GM19240 (cell line): ENCODE results near the gene CEMP1.
"Not testable (repeated sequence)": the region's sequence is repeated elsewhere in the genome, so short reads cannot be mapped to it uniquely, and the experiment has no call there.

Experiments
- DNase-seq: peaks from one replicate; pipeline ENCODE4 v3.0.0; 2011; ENCODE audit warnings: low spot score; ENCODE audit not compliant: insufficient read length

The CEMP1 gene

GRCh38 chr16:2531371-2531695 is at the start of gene CEMP1:
TSS of gene CEMP1 (minus strand) at chr16:2531408. CDS start at chr16:2531073, 335 bp downstream.
- no peak for DNase-seq

GRCh38 chr16:2580818-2581217 is 49.6 kb upstream of the CEMP1 start:
- DNase-seq = not testable (repeated sequence)

GRCh38 chr16:2580143-2580542 is 48.9 kb upstream of the CEMP1 start:
- not testable (repeated sequence) for DNase-seq

- not testable (repeated sequence) for DNase-seq
These were observed 47.7 kb upstream of the CEMP1 start for GRCh38 chr16:2578905-2579304.

GRCh38 chr16:2577044-2577443 is 45.8 kb upstream of the CEMP1 start:
- not testable (repeated sequence) for DNase-seq

- DNase-seq = not testable (repeated sequence)
These were observed 44.6 kb upstream of the CEMP1 start for GRCh38 chr16:2575839-2576238.

- DNase-seq = not testable (repeated sequence)
These were observed 41.5 kb upstream of the CEMP1 start for GRCh38 chr16:2572704-2573103.

- DNase-seq = not testable (repeated sequence)
These were observed 37.4 kb upstream of the CEMP1 start for GRCh38 chr16:2568573-2568972.

GRCh38 chr16:2567506-2567905 is 36.3 kb upstream of the CEMP1 start:
- not testable (repeated sequence) for DNase-seq

GRCh38 chr16:2560798-2561133 is 29.6 kb upstream of the CEMP1 start:
- not testable (repeated sequence) for DNase-seq

- DNase-seq = not testable (repeated sequence)
These were observed 29.1 kb upstream of the CEMP1 start for GRCh38 chr16:2560131-2560797.

- not testable (repeated sequence) for DNase-seq
These were observed 25.9 kb upstream of the CEMP1 start for GRCh38 chr16:2557150-2557549.

GRCh38 chr16:2554709-2555425 is 23.7 kb upstream of the CEMP1 start:
- not testable (repeated sequence) for DNase-seq

GRCh38 chr16:2551420-2551889 is 20.2 kb upstream of the CEMP1 start:
- DNase-seq = not testable (repeated sequence)

GRCh38 chr16:2550283-2550878 is 19.2 kb upstream of the CEMP1 start:
- not testable (repeated sequence) for DNase-seq

GRCh38 chr16:2543771-2544170 is 12.6 kb upstream of the CEMP1 start:
- DNase-seq = not testable (repeated sequence)

- DNase-seq = not testable (repeated sequence)
These were observed 10.2 kb upstream of the CEMP1 start for GRCh38 chr16:2541409-2541808.

GRCh38 chr16:2540912-2541311 is 9.7 kb upstream of the CEMP1 start:
- DNase-seq = not testable (repeated sequence)

GRCh38 chr16:2539845-2540458 is 8.7 kb upstream of the CEMP1 start:
- DNase-seq = not testable (repeated sequence)

- not testable (repeated sequence) for DNase-seq
These were observed 8.1 kb upstream of the CEMP1 start for GRCh38 chr16:2539192-2539844.
